Transverse colon (tissue), 4 donors: ENCODE measurements around the gene TULP3.

ENCODE experiments used
- POLR2A ChIP-seq: fragments of 450-650 bp; IDR thresholded peaks from one replicate; pipeline ENCODE4 v1.6.1; 2016; ENCODE audit warnings: antibody characterized with exemption, mild to moderate bottlenecking, moderate library complexity
- POLR2AphosphoS5 ChIP-seq, 3 donors: sonication (generic); formaldehyde crosslinking; IDR thresholded peaks; one replicate each; pipeline ENCODE4 v1.6.1; 2016; ENCODE audit warnings: antibody characterized with exemption in 3 of 3
- TF ChIP-seq, protein P1 (sequence below), 5 experiments: fragments of 200-600 bp in 3 of 5; fragments of 450-650 bp in 2 of 5; sonication (generic) in 3 of 5; IDR thresholded peaks; 1 replicate in 2 of 5; 2 replicates in 3 of 5; pipeline ENCODE4 v1.5.1; 2016 to 2017; ENCODE audit warnings: antibody characterized with exemption in 5 of 5, inconsistent platforms in 3 of 5, mild to moderate bottlenecking in 2 of 5, moderate library complexity in 1 of 5

DNA sequence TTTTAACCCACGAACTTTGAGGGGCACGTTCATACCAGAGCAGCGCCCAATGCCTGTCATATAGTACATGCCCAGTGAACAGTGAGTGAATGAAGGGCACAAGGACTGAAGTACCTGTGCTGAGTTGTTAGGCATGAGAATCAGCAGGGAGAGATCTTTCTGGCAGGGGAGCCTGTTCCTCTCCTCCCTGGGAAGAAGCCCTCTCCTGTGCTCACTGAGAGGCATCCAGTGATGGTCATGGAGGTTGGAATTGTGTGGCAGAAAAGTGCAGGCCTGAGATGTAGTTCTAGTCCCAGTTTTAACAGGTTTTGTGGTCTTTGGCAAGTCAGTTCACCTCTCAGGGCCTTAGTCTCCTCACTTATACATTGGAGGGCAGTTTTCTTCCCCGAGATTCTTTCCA is 89.1 kb downstream of the TULP3 start:
- TF ChIP-seq, protein P1, sequence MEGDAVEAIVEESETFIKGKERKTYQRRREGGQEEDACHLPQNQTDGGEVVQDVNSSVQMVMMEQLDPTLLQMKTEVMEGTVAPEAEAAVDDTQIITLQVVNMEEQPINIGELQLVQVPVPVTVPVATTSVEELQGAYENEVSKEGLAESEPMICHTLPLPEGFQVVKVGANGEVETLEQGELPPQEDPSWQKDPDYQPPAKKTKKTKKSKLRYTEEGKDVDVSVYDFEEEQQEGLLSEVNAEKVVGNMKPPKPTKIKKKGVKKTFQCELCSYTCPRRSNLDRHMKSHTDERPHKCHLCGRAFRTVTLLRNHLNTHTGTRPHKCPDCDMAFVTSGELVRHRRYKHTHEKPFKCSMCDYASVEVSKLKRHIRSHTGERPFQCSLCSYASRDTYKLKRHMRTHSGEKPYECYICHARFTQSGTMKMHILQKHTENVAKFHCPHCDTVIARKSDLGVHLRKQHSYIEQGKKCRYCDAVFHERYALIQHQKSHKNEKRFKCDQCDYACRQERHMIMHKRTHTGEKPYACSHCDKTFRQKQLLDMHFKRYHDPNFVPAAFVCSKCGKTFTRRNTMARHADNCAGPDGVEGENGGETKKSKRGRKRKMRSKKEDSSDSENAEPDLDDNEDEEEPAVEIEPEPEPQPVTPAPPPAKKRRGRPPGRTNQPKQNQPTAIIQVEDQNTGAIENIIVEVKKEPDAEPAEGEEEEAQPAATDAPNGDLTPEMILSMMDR (IDR thresholded peaks at IDR 0.05) = no peak
- TF ChIP-seq POLR2A = no peak
- TF ChIP-seq POLR2AphosphoS5 (IDR thresholded peaks at IDR 0.05) = no peak
